Gastrocnemius medialis (tissue), 4 donors: ENCODE data around the gene MSTN. TPM values are rescaled to one million over a fixed set of nuclear protein-coding genes. Genes with fewer than 3 reads are reported as not detected.

Source experiments
- ATAC-seq, 2 donors: fragments of 150-250 bp; one replicate each; pipeline ENCODE4 v1.9.1; 2016
- DNase-seq, 2 donors: peaks; one replicate each; pipeline ENCODE4 v3.0.0-alpha.2; 2019
- H3K27ac ChIP-seq, 4 donors: fragments of 200-600 bp; sonication (generic); 1 replicate in 1 of 4; 2 replicates in 3 of 4; pipeline ENCODE4 v1.5.1; 2016 to 2018; ENCODE audit warnings: mild to moderate bottlenecking in 2 of 4, moderate library complexity in 1 of 4
- H3K27me3 ChIP-seq, 3 donors: fragments of 200-600 bp; sonication (generic) in 2 of 3; 1 replicate in 1 of 3; 2 replicates in 2 of 3; pipeline versions ENCODE4 v1.5.1 to v1.6.0; 2016 to 2019; ENCODE audit warnings: mild to moderate bottlenecking in 1 of 3, moderate library complexity in 1 of 3
- H3K36me3 ChIP-seq, 2 donors: fragments of 200-600 bp; sonication (generic) in 1 of 2; one replicate each; pipeline ENCODE4 v1.5.1; 2017 to 2018
- H3K4me1 ChIP-seq, 2 donors: fragments of 200-600 bp; sonication (generic) in 1 of 2; one replicate each; pipeline ENCODE4 v1.5.1; 2016 to 2017; ENCODE audit warnings: mild to moderate bottlenecking in 2 of 2
- H3K4me3 ChIP-seq, 4 donors: fragments of 200-600 bp; sonication (generic) in 3 of 4; 1 replicate in 1 of 4; 2 replicates in 3 of 4; pipeline ENCODE4 v1.5.1; 2016 to 2019; ENCODE audit warnings: mild to moderate bottlenecking in 2 of 4
- H3K9me3 ChIP-seq, 3 donors: fragments of 200-600 bp; sonication (generic) in 2 of 3; 1 replicate in 1 of 3; 2 replicates in 2 of 3; pipeline ENCODE4 v1.5.1; 2016 to 2019
- CTCF ChIP-seq, 5 experiments: fragments of 450-650 bp in 3 of 5; fragments of 200-600 bp in 2 of 5; sonication (generic) in 2 of 5; IDR thresholded peaks in 4 of 5; conservative IDR thresholded peaks in 1 of 5; 1 replicate in 4 of 5; 2 replicates in 1 of 5; pipeline ENCODE4 v1.5.1; 2016 to 2019; ENCODE audit warnings: antibody characterized with exemption in 5 of 5, mild to moderate bottlenecking in 3 of 5, moderate library complexity in 3 of 5
- POLR2A ChIP-seq, 2 donors: fragments of 450-650 bp; IDR thresholded peaks; one replicate each; pipeline ENCODE4 v1.6.1; 2017; ENCODE audit warnings: antibody characterized with exemption in 2 of 2, mild to moderate bottlenecking in 2 of 2, moderate library complexity in 2 of 2
- in situ Hi-C, 4 donors: fragments of 200-750 bp; cut with MboI; loops; one replicate each; pipeline versions ENCODE4 v1.15.0 to v1.8.0; 2017; ENCODE audit warnings: low sequenced_read_pairs in 4 of 4
- intact Hi-C: fragments of 100-400 bp; cut with DNase I; formaldehyde crosslinking; loops from one replicate; pipeline ENCODE4 v1.15.1; 2023; ENCODE audit warnings: low total_unique reads
- total RNA-seq, 4 donors: library from RNA; depleted of rRNA; stranded (reverse); fragments of >200 nt; gene quantifications; one replicate each; pipeline versions ENCODE4 v1.1.0 to v1.2.3, GENCODE V29; 2016

The MSTN gene
- total RNA-seq, 4 donors from 2014 or later: 0.11 to 6.2 (median 1.2) TPM

- no peak for TF ChIP-seq CTCF (IDR thresholded peaks at IDR 0.05 in 4 of 5, conservative IDR thresholded peaks at IDR 0.05 in 1 of 5)
- no peak for TF ChIP-seq POLR2A (IDR thresholded peaks at IDR 0.05)
- Histone ChIP-seq H3K9me3 (no peaks in the 10 kb centered on the region), H3K27ac (no peak overlapping the region), H3K36me3 (no peaks in the 10 kb centered on the region), H3K4me3 (no peak overlapping the region), H3K4me1 (peaks cover 9 to 19% of the 10 kb centered on the region in 2 donors), H3K27me3 (no peaks in the 10 kb centered on the region)
- DNase-seq (no peak), ATAC-seq (no peak)
- in situ Hi-C loops (loop anchor here in 3 of 4 donors (25.0 kb wide), 4 partner anchors 88 to 713 kb away; a partner anchor contains a TSS), intact Hi-C loops (no loop called here)
Observed at GRCh38 chr2:190098851-190099250, 36.3 kb upstream of the MSTN start.

DNA sequence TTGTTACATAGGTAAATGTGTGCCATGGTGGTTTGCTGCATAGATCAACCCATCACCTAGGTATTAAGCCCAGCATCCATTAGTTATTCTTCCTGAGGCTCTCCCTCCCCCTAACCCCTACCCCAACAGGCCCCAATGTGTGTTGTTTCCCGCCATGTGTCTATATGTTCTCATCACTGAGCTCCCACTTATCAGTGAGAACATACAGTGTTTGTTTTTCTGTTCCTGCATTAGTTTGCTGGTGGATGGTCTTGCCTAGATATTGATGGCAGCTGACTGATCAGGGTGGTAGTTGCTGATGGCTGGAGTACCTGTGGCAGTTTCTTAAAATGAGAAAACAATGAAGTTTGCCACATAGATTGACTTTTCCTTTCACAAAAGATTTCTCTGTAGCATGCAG, 34.6 kb upstream of the MSTN start:
- in situ Hi-C loops: loop anchor here in 3 of 4 donors (25.0 kb wide), 4 partner anchors 90 to 715 kb away; a partner anchor contains a TSS
- no peak for ATAC-seq
- Histone ChIP-seq H3K27me3 (no peaks in the 10 kb centered on the region), H3K4me3 (no peak overlapping the region), H3K27ac (no peak overlapping the region), H3K36me3 (no peaks in the 10 kb centered on the region), H3K4me1 (peaks cover 9 to 15% of the 10 kb centered on the region in 2 donors), H3K9me3 (no peaks in the 10 kb centered on the region)
- no peak for DNase-seq
- TF ChIP-seq POLR2A (IDR thresholded peaks at IDR 0.05) (no peak), CTCF (IDR thresholded peaks at IDR 0.05 in 4 of 5, conservative IDR thresholded peaks at IDR 0.05 in 1 of 5) (no peak)
- intact Hi-C loops: no loop called here

DNA sequence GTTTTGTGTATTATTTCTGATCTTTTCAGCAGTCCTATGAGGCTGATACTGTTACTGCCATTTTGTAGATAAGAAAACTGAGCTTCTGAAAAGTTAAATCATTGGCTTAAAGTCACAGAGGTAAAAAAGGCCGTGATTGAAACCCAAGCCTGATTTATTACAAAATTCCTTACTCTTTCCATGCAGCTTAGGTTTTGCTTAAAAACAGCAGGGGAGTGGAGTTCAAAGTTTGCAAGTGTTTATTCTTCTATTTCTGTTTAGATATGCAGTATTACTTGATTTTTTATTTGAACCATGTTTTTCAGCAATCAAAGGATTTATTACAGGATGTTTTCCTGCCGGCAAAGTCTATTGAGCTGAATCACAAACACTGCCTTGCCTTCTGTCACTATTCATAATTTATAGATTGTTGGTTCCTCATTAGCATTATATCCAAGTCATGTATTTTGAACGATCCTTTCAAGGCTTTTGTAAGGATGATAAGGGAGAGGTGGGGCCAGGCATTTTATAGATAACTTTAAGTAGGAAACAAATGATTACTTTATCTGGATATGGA, 31.9 kb upstream of the MSTN start:
- Histone ChIP-seq H3K27me3 (no peaks in the 10 kb centered on the region), H3K36me3 (no peaks in the 10 kb centered on the region), H3K4me3 (peak overlapping the region in 1 of 4 donors; percentile 2), H3K4me1 (peaks cover 0 to 11% of the 10 kb centered on the region in 2 donors), H3K27ac (peak overlapping the region; percentile 23 to 62 (median 46)), H3K9me3 (no peaks in the 10 kb centered on the region)
- DNase-seq (no peak), ATAC-seq (no peak)
- in situ Hi-C loops: loop anchor here in 3 of 4 donors (25.0 kb wide), 4 partner anchors 93 to 718 kb away; a partner anchor contains a TSS
- intact Hi-C loops: no loop called here
- no peak for TF ChIP-seq POLR2A (IDR thresholded peaks at IDR 0.05)
- no peak for TF ChIP-seq CTCF (IDR thresholded peaks at IDR 0.05 in 4 of 5, conservative IDR thresholded peaks at IDR 0.05 in 1 of 5)

GRCh38 chr2:190093793-190094192, 31.3 kb upstream of the MSTN start:
- Histone ChIP-seq H3K27ac (peak overlapping the region; percentile 23 to 62 (median 46)), H3K36me3 (no peaks in the 10 kb centered on the region), H3K4me1 (peaks cover 0 to 11% of the 10 kb centered on the region in 2 donors), H3K4me3 (peak overlapping the region in 1 of 4 donors; percentile 2), H3K27me3 (no peaks in the 10 kb centered on the region), H3K9me3 (no peaks in the 10 kb centered on the region)
- DNase-seq (peak in 1 of 2 donors; percentile 79), ATAC-seq (peak; percentile 69 to 91)
- in situ Hi-C loops (loop anchor here in 3 of 4 donors (25.0 kb wide), 4 partner anchors 94 to 719 kb away; a partner anchor contains a TSS), intact Hi-C loops (no loop called here)
- no peak for TF ChIP-seq POLR2A (IDR thresholded peaks at IDR 0.05)
- TF ChIP-seq CTCF (IDR thresholded peaks at IDR 0.05 in 4 of 5, conservative IDR thresholded peaks at IDR 0.05 in 1 of 5): no peak
